ENCODE data around the gene GRB10.

- TF ChIP-seq, protein P1, sequence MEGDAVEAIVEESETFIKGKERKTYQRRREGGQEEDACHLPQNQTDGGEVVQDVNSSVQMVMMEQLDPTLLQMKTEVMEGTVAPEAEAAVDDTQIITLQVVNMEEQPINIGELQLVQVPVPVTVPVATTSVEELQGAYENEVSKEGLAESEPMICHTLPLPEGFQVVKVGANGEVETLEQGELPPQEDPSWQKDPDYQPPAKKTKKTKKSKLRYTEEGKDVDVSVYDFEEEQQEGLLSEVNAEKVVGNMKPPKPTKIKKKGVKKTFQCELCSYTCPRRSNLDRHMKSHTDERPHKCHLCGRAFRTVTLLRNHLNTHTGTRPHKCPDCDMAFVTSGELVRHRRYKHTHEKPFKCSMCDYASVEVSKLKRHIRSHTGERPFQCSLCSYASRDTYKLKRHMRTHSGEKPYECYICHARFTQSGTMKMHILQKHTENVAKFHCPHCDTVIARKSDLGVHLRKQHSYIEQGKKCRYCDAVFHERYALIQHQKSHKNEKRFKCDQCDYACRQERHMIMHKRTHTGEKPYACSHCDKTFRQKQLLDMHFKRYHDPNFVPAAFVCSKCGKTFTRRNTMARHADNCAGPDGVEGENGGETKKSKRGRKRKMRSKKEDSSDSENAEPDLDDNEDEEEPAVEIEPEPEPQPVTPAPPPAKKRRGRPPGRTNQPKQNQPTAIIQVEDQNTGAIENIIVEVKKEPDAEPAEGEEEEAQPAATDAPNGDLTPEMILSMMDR (IDR thresholded peaks at IDR 0.05; ENCODE audit: low read depth, low read length), result no peak
- TF ChIP-seq EZH2phosphoT487 (IDR thresholded peaks at IDR 0.05; ENCODE audit: low read depth), result no peak
Observed at GRCh38 chr7:50743893-50744292, 38.8 kb downstream of the GRB10 start.
